GM12892 (cell line): Measurements from ENCODE around the gene KISS1R.

Source experiments
- POLR2A ChIP-seq: IDR thresholded peaks from 2 replicates; pipeline ENCODE4 v1.6.1; 2011; ENCODE audit warnings: low read depth, low read length, control low read depth
- POLR2AphosphoS5 ChIP-seq: IDR thresholded peaks from 2 replicates; pipeline ENCODE4 v1.6.1; 2011; ENCODE audit warnings: low read depth, low read length, control low read depth
- TAF1 ChIP-seq: IDR thresholded peaks from 2 replicates; pipeline ENCODE4 v1.6.1; 2011; ENCODE audit warnings: low read depth, mild to moderate bottlenecking, control low read depth, low read length, borderline replicate concordance

DNA sequence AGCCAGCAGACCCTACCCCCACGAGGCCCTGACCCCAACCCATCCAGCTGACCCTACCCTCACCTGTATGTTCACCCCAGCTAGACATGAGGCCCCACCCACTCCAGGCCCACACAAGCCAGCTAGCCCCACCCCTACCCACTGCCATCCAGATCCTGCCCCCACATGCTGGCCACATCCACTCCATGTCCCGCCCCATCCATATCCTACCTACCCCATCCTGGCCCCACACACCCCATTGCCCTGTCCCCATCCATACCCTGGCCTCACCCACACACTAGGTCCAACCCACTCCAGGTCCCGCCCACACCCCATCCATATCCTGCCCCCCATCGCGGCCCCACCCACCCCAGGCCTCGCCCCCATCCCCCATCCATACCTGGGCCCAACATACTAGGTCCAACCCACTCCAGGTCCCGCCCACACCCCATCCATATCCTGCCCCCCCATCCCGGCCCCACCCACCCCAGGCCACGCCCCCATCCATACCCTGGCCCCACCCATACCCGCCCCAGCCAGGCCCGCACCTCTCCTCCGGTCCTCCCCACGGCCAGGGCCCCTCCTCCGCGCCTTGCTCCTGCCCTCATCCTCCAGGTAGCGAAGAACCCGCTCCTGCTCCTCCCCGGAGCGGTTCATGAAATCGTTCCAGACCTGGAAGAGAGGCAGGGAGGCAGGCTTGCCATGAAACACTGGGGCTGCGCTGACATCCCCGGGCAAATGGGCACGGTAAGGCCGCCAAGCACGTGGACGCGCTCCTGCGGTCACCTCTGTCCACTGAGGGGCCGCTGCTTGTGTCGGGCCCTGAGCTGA lies 16.6 kb upstream of the KISS1R start:
- no peak for TF ChIP-seq POLR2AphosphoS5
- no peak for TF ChIP-seq POLR2A
- TF ChIP-seq TAF1 = no peak
